SU-DHL-6 (cell line): Measurements from ENCODE around the gene TCF21.
"Not testable (repeated sequence)": the region's sequence is repeated elsewhere in the genome, so short reads cannot be mapped to it uniquely, and the experiment has no call there.

Source experiments
- H2AFZ ChIP-seq: fragments of 200-600 bp; sonication (generic); 2 replicates; pipeline ENCODE4 v1.6.1; 2014; ENCODE audit warnings: low read depth, mild to moderate bottlenecking, moderate library complexity, mixed read lengths, antibody characterized with exemption, low read length; ENCODE audit not compliant: severe bottlenecking
- H3F3A ChIP-seq: fragments of 200-600 bp; shearing (Covaris generic); 2 replicates; pipeline ENCODE4 v1.6.0; 2016; ENCODE audit warnings: antibody characterized with exemption, mild to moderate bottlenecking; ENCODE audit not compliant: insufficient read depth
- H3K27ac ChIP-seq: fragments of 200-600 bp; sonication (generic); 2 replicates; pipeline ENCODE4 v1.5.1; 2016; ENCODE audit warnings: low read depth, mild to moderate bottlenecking, low read length, moderate library complexity, mixed read lengths
- H3K27me3 ChIP-seq: fragments of 200-600 bp; sonication (generic), shearing (Covaris generic); 2 replicates; pipeline ENCODE4 v1.6.0; 2014; ENCODE audit warnings: mild to moderate bottlenecking, low read length
- H3K36me3 ChIP-seq: fragments of 200-600 bp; sonication (generic); 2 replicates; pipeline ENCODE4 v1.6.1; 2014; ENCODE audit warnings: mild to moderate bottlenecking, low read length, mixed read lengths
- H3K4me2 ChIP-seq: fragments of 300-600, 200-600 bp; shearing (Covaris generic), sonication (generic); 2 replicates; pipeline ENCODE4 v1.6.0; 2014; ENCODE audit warnings: low read length, low read depth, mild to moderate bottlenecking; ENCODE audit not compliant: poor library complexity, severe bottlenecking
- H3K4me3 ChIP-seq: fragments of 200-600 bp; sonication (generic); 2 replicates; pipeline ENCODE4 v1.5.1; 2014; ENCODE audit warnings: antibody characterized with exemption, low read length, mild to moderate bottlenecking, mixed read lengths; ENCODE audit not compliant: insufficient read depth, poor library complexity, severe bottlenecking
- H3K79me2 ChIP-seq: fragments of 200-600 bp; sonication (generic); 2 replicates; pipeline ENCODE4 v1.6.1; 2014; ENCODE audit warnings: mild to moderate bottlenecking, low read length, moderate library complexity; ENCODE audit not compliant: insufficient read depth
- H3K9ac ChIP-seq: fragments of 200-600 bp; sonication (generic); 2 replicates; pipeline ENCODE4 v1.7.0; 2014; ENCODE audit warnings: mild to moderate bottlenecking, low read length
- H3K9me2 ChIP-seq: fragments of 200-600 bp; sonication (generic); replicated peaks from 2 replicates; pipeline ENCODE4 v1.6.1; 2014; ENCODE audit warnings: low read length; ENCODE audit not compliant: insufficient read depth
- H3K9me3 ChIP-seq: fragments of 200-600 bp; sonication (generic); 2 replicates; pipeline ENCODE4 v1.6.1; 2014; ENCODE audit warnings: low read length, mixed read lengths; ENCODE audit not compliant: insufficient read depth
- H4K20me1 ChIP-seq: fragments of 200-600 bp; sonication (generic); 2 replicates; pipeline ENCODE4 v1.6.1; 2014; ENCODE audit warnings: low read depth, mild to moderate bottlenecking, antibody characterized with exemption, low read length, moderate library complexity, mixed read lengths
- CTCF ChIP-seq: fragments of 200-600 bp; sonication (generic); IDR thresholded peaks from one replicate; pipeline ENCODE4 v1.5.1; 2017; ENCODE audit warnings: antibody characterized with exemption, mild to moderate bottlenecking, low read length, moderate library complexity; ENCODE audit not compliant: insufficient read depth, poor library complexity, severe bottlenecking
- EZH2phosphoT487 ChIP-seq: fragments of 200-600 bp; sonication (generic), shearing (Covaris generic); conservative IDR thresholded peaks from 2 replicates; pipeline ENCODE4 v1.6.1; 2018; ENCODE audit warnings: mild to moderate bottlenecking, antibody characterized with exemption, low read length, moderate library complexity, mixed read lengths

The TCF21 gene

GRCh38 chr6:133923938-133924593, 35.2 kb downstream of the TCF21 start:
- H4K20me1 ChIP-seq: no peaks in the 10 kb centered on the region
- no peaks in the 10 kb centered on the region for H3K9me3 ChIP-seq
- no peak overlapping the region for H3K27ac ChIP-seq
- H2AFZ ChIP-seq: no peak overlapping the region
- no peaks in the 10 kb centered on the region for H3K9me2 ChIP-seq
- no peak overlapping the region for H3K4me3 ChIP-seq
- no peaks in the 10 kb centered on the region for H3K36me3 ChIP-seq
- H3K4me2 ChIP-seq: no peak overlapping the region
- H3F3A ChIP-seq: no peaks in the 10 kb centered on the region
- H3K79me2 ChIP-seq: no peaks in the 10 kb centered on the region
- H3K9ac ChIP-seq: no peak overlapping the region
- TF ChIP-seq CTCF: peak; percentile 73
- no peak for TF ChIP-seq EZH2phosphoT487
- no peaks in the 10 kb centered on the region for H3K27me3 ChIP-seq

- H3K9ac ChIP-seq, H3K79me2 ChIP-seq, H3K4me2 ChIP-seq, H3K9me3 ChIP-seq, H3F3A ChIP-seq, H2AFZ ChIP-seq, H3K36me3 ChIP-seq, H3K27me3 ChIP-seq, H3K9me2 ChIP-seq, H4K20me1 ChIP-seq, H3K4me3 ChIP-seq, H3K27ac ChIP-seq: not testable (repeated sequence)
Measured at GRCh38 chr6:133931221-133931620, 42.3 kb downstream of the TCF21 start.

- H3K27me3 ChIP-seq, H2AFZ ChIP-seq, H3K27ac ChIP-seq, H4K20me1 ChIP-seq, H3K4me3 ChIP-seq, H3F3A ChIP-seq, H3K9ac ChIP-seq, H3K79me2 ChIP-seq, H3K36me3 ChIP-seq, H3K4me2 ChIP-seq, H3K9me2 ChIP-seq, H3K9me3 ChIP-seq: not testable (repeated sequence)
Measured at GRCh38 chr6:133936352-133936751, 47.4 kb downstream of the TCF21 start.

- H4K20me1 ChIP-seq: no peaks in the 10 kb centered on the region
- no peak overlapping the region for H3K27ac ChIP-seq
- no peaks in the 10 kb centered on the region for H3K79me2 ChIP-seq
- H3K9me3 ChIP-seq: no peaks in the 10 kb centered on the region
- no peak overlapping the region for H2AFZ ChIP-seq
- H3K27me3 ChIP-seq: no peaks in the 10 kb centered on the region
- H3K9me2 ChIP-seq: no peaks in the 10 kb centered on the region
- no peaks in the 10 kb centered on the region for H3F3A ChIP-seq
- H3K9ac ChIP-seq: no peak overlapping the region
- no peak overlapping the region for H3K4me2 ChIP-seq
- H3K36me3 ChIP-seq: no peaks in the 10 kb centered on the region
- H3K4me3 ChIP-seq: no peak overlapping the region
- TF ChIP-seq EZH2phosphoT487 (no peak), CTCF (no peak)
Measured at GRCh38 chr6:133937909-133938308, 49.0 kb downstream of the TCF21 start.
